Measurements from ENCODE around the gene PDIA5.
"Not testable (repeated sequence)": the region's sequence is repeated elsewhere in the genome, so short reads cannot be mapped to it uniquely, and the experiment has no call there.

PDIA5 gene

DNA sequence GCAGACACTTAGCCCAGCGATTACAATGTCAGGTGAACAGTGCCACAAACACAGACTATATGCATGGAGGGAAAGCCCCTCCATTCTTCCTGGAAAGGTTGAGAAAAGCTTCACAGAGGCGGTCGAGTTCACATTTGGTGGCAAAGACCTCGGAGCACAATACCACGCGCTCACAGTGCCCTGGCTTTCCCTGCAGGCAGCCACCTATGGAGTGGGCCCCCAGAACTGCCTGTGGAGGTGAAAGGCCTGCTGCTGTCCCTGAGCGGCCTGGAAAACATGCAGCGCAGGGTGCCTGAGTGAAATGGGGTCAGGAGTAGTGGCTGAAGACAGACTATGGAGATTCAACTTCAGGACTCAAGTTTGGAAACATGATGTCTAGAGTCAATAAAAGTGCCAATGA, 26.9 kb downstream of the PDIA5 start:
- no peak for DNase-seq (ENCODE audit: low read depth in 2 of 2)

DNA sequence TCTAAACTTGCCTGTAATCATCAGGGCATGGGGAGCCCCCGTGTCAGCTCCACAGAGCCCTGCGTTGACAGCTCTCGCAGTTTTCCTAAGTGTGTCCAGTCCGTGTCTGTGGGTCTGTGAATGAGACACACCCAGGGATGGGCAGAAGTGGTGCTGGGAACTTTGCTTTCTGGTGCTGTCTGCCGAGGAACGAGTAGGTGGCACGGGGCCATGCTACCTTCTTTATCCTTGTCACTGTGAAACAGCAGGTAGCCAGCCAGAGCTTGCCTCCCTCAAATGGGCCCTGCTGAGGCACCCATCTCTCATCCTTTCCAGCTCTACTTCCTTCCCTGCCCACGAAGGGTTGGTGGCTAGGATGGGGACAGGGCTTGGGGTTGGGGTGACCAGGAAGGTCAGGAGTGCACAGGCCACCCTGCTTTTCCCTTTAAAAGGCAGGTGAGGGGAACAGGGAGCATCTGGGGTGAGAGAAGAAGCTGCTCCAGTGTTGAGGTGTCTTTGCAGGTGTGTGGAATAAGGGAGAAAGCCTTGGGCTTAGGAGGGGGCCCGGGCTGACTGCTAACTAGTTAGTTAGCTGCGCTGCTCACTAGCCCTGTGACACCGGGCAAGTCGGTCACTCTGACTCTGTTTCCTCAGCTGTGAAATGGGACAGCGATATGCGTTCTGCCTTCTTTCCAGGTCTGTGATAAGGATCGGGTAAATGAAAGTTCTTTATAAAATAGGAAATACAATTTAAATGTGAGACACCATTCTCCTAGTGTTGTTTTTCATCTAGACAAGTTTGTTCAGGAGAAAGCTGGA, 27.9 kb downstream of the PDIA5 start:
- no peak for DNase-seq (ENCODE audit: low read depth in 2 of 2)

DNA sequence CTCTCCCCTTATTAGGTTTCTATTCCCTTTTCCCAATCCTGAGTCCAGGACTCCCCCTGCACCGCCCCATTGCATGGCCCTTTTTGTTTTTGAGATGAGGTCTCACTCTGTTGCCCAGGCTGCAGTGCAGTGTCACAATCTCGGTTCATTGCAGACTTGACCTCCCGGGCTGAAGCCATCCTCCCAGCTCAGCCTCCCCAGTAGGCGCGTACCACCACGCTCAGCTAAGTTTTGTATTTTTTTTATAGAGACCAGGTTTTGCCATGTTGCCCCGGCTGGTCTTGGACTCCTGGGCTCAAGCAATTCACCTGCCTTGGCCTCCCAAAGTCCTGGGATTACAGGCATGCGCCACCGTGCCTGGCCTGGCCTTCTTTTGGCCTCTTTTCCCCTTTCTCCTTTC, 29.3 kb downstream of the PDIA5 start:
- DNase-seq (ENCODE audit: low read depth in 2 of 2) = no peak

DNA sequence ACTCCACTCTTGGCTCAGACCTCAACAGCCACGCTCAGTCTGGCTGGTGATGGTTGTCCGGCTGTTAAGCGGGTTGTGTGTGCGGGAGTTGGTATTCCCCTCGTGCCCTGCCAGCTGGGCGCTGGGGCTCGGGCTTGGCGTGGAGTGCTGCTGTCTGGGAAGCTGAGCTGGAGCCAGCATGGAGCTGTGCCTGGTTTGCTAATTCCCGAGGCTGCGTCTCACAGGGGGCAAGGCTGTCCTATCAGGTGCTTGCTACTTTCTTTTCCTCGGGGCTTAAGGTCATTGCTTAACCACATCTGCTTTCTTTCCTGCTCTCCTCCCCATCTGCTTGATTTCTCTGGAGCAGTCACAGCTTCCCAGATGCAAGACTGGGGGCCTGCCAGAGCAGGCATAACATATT, 29.9 kb downstream of the PDIA5 start:
- DNase-seq (ENCODE audit: low read depth in 2 of 2) = no peak

DNA sequence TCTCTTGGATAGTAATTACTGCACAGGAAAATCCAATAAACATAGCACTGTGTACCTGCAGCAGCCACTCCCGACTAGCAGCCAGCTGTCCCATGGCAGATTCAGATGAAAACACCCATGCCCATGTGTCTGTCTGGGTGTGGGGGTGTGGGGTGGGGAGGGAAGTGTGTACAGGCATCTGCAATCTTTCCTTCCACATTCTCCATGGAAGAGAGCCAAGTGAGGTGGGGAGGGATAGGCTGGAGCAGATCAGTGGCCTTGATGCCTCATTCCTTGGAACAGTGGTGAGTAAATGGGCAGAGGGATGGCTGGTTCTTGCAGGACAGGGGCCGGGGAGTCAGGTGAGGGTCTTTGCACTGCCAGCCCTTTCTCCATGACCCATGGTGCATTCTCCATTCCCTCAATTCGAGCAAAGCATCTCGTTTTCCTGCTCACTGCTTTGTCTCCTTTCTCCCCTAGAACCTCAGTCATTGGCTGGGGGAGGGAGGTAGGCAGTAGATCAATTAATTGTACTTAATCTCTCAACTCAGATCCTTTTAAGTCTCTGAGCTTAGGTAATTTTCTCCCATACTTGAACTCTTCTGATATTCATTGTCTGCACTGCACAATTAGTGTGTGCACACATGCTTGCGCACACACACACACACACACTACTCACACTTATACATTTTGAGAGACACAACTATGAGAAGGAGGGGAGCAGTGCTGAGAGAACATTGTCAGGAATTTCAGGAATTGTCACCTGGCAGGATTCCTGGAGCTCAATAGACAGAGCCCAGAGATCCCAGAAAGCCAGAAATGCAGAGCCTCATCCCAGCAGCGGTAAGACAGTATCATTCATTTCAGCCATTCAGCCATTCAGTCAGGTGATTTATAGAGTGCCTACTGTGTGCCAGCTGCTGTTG, 31.9 kb downstream of the PDIA5 start:
- DNase-seq (ENCODE audit: low read depth in 2 of 2) = no peak

DNA sequence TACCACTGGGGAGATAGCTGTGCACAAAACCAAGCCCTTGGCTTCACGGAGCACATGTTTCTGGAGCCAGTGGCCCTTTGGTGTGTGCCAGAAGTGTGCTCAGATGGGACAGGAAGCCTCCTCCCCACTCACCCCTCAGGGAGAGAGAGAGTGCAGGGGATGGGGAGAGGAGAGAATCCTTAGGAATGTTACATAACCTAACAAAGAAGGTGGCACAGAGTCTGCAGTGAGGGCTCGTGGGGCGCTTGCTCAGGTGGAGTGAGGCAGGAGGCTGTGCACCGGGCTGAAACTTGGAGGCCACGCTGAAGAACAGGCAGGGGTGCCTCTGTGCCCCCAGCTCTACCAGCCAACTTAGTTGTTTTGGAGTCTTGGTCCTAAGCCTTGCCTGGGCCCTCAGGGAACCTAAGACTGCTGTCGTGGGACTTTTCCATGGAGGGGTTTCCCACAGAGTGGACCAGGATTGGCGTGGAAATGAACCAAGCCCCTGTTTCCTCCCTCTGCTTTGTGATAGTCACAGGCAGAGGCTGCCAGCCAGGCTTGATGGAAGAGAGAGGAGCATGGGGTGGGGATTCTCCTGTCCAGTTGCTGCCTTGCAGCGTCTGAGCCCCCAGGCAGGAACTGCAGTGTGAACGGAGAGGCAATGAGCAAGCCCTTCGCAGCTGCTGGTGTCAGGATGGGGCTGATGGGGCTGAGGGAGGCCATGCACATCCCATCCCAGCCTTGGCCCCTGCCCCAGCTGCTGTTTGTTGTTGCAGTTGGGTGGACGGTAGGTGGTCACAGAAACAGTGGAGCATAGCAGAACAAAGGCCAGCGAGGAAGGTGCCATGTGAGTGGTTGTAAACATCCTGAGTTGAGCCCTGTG, 32.7 kb downstream of the PDIA5 start:
- no peak for DNase-seq (ENCODE audit: low read depth in 2 of 2)

DNA sequence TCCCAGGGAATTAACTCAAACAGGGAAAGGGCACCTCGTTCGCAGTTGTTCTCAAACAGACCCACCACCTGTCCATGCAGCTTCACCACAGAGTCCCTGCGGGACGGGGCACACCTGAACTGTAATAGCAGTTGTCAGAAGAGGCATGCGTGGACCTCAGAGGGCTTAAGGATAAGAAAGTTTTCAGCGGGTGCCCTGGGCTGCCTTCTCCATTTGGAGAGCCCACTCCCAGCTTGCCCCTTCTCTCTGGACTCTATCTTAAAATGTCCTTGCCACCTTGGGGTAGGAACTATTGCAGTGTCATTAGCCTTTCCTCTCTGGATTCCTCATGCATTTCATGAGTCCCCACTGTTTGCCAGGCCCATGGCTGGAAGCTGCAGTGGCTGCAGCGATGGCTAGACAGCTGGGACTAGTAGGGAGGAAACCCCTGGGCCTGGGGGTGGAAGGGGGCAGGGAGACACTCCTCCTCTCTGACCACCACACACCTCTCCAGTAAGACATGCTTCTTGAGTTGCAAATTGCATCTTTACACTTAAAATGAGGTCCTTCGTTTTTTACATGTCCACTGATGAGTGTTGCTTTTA, 33.5 kb downstream of the PDIA5 start:
- DNase-seq (ENCODE audit: low read depth in 2 of 2) = no peak

DNA sequence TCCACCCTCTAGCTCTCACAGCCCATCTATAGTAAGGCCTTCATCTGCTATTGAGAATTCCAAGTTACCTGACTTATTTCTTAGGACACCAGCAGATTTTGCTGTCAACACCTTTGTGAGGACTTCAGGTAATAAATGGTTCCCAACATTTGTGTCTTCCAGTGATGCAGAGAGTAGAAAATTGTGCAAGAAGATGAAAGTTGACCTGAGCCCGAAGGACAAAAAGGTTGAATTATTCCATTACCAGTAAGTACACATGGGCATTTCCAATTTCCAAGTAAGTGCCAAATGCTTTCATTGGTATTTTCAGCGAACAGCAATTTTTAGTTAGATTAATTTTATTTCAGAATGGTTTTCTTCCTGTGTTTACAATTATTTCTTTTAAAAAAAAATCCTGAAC, 35.4 kb downstream of the PDIA5 start:
- no peak for DNase-seq (ENCODE audit: low read depth in 2 of 2)

DNA sequence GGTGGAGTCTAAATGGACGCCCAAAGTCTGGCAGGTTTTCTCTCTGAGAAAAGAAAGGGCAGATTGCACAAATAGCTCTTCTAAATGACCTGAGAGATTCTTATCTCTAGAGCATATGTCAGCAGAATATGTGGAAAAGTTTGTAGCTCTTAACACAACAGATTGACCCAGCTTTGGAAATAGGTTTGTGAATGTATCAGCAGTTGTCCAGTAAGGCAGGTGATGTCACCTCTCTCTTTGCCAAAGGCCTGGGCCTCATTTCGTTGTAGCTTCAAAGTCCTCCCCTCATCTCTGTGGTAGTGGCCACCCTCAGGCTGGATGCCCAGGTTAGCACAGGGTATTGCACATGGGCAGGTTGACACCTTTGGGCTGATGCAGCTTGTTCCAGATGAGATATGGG, 36.0 kb downstream of the PDIA5 start:
- no peak for DNase-seq (ENCODE audit: low read depth in 2 of 2)

DNA sequence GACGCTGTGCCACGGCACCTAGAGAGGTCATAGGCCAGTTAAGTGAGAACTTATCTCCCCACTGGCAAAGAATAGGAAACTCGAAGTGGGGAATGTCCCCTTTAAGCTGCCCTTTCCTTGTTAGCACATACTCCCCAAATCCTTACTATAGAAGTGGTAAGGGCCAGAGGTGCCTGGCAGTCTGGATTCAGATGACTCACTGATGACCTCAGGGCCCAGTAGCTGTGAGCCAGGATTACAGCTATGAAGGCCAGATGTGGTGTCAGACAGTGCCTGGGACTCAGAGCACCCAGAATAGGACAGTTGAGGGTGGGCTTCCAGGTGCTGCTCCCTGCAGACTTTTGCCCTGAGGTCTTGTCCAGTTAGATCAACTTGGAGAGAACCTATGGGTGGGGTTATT, 37.7 kb downstream of the PDIA5 start:
- DNase-seq (ENCODE audit: low read depth in 2 of 2) = no peak

DNA sequence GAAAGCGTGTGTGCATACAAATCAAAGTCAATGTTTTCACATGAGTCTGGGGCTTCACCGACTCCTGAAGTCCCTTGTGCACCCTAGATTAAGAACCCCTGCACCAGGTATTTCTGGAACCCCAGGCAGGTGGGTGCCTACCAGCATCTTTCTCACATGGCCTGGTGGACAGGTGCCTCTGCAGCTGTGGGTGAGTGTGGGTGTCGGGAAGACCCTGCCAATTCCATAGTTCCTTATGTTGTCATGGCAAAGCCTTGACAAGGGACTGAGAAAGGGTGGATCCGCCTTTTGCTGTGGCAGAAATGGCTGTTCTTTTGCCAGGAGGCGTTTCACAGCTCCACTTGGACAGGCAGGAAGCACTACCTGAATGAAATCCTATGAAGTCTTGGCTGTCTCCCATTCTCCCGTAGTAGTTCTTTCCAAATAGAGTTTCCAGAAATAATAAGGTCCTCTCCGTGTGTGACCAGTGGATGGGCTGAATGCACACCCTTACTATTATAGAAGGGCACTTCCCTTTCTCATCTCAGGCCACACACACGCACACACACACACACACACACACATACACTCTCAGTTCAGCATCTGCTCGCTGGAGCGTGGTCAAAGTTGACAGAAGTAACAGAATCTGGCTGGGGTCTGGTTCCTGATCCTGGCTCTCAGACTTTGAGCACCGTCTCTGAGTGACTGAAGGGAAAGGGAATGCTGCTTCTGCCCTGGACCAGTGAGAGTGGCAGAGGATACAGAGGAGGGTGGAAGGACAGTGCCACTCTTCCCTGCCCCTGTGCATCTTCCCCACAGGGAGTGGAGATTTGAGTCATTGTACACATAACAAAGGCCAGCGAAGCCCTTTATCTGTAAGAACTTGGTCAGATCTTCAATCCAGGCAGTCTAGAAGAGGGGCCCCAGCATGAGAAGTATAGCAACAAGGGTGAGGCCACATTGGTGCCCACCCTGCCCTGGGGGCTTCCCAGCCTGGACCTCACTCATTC, 38.7 kb downstream of the PDIA5 start:
- DNase-seq (ENCODE audit: low read depth in 2 of 2) = no peak

DNA sequence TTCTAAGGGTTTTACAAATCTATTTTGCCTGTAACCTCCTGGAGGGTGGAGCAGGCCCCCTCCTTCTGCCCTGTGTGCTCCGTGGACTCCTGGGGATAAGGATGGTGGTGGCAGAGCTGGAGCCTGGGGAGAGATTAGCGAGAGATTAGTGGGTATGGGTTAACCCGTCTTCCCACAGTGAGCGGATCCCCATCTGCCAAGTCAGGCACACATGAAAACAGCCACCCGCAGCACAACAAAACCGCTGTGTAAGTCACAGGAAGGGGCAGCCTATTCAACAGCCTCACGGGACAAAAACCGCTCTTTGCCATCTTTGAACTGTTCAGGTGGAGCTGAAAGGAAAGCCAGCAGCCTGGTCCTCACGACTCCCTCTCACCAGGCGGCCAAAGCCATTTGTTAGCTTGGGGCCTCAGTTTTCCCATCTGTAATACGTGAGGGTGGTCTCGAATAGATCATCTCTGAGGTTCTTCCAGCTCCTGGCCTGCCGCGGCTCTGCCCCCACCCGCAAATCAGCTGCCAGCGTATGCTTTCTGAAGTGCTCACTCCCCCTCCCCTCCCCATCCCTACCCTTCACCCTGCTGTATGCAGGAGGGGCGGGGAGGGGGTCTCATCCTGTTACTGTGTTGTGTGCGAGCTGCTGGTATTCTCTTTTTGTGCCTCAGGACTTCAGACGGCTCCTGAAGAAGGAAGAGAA, 43.6 kb downstream of the PDIA5 start:
- no peak for DNase-seq (ENCODE audit: low read depth in 2 of 2)

DNA sequence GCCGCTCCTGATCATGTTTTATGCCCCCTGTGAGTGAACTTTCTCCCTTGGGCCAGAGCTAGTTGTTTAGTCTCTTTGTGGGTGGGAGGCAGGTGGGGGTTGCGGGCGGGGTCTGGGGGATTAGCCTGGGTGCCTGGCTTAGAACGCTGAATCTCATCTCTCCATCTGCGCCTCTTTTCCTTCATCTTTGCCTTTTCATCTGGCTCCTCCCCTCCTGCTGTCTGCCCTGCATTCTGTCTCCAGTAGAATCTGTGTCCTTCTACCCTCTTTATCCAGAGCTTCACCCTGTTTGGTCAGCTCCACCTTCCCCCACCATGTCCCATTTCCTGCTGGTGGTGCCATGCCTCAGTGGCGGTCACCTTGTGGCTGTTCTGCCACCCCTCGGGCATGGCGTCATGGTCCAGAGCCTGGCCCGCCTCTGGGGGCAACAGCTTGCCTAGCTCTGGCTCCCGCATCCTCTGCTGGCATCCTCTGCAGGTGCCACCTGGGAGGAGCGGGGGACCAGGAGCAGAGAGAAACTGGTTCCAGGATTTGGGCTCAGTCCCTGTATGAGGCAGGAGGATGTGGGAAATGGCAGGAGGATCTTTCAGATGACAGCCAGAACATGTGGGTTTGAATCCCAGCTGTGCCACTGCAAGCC, 44.3 kb downstream of the PDIA5 start:
- no peak for DNase-seq (ENCODE audit: low read depth in 2 of 2)

DNA sequence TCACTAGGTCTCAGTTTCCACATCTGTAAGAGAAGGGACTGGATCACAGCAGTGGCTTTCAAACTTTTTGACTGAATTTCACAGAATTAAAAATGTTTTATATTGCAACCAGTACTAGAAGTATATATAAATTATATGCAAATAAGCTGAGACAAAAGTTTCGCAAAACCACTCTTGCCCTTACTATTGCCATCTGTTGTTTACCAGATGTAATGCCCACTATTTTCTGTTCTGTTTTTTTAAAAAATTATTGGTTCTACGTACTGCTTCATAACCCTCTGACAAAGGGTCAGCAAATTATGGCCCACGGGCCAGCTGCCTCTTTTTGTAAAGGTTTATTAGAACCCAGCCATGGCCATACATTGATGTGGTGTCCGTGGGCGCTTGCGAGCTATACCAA, 44.8 kb downstream of the PDIA5 start:
- no peak for DNase-seq (ENCODE audit: low read depth in 2 of 2)

DNA sequence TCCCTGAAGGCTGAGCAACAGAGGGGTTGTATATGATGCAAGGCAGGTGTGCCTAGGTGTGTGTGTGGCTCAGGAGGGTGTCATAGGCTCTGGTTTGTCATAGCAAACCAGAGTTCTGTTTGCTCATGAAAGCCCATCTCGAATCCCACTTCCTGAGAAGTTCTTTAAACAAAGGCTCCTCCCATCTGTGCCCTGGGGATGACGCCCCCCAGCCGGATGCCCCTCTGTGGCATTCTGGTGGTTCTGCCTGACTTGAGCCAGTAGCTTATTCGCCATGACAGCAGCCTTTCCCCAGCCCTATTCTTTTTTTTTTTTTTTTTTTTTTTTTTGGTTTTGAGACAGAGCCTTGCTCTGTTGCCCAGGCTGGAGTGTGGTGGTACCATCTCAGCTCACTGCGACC, 45.4 kb downstream of the PDIA5 start:
- no peak for DNase-seq (ENCODE audit: low read depth in 2 of 2)

DNA sequence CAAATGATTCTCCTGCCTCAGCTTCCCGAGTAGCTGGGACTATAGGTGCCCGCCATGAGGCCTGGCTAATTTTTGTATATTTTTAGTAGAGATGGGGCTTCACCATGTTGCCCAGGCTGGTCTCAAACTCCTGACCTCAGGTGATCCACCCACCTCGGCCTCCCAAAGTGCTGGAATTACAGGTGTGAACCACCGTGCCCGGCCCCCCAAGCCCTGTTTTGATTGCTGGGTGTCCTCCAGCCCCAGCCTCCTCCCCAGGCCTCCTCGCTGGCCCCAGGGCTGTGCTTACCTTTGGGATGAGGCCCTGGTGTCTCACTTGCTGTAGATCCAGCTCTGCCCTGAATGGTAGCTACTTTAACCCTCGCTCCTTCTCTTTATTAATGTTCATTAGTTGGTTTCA, 45.8 kb downstream of the PDIA5 start:
- not testable (repeated sequence) for DNase-seq (ENCODE audit: low read depth in 2 of 2)

DNA sequence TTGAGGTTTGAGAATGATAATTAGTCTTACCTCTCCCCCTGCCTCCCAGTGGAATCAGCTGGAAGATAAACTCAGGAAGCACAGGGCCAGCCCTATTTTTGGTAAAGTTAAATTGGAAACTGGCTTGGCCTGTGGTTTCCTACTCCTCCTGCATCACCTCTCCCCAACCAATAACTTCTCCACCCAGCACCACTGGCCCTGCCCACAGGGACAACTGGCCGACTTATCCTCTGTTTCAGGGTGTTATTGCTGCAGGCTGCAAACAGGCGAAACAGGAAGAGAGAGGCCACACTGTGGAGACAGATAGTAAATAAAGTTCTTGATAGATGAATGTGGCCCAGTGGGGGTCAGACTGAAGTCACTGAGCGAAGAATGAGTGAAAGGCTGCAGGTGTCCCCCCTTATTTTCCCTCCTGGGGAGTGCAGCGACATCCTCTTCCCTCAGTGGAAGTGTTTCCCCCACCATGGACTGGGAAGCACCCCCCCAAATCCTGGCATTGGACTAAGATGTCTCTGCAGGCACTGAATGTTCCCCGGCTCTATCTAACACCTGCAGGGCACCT, 47.1 kb downstream of the PDIA5 start:
- no peak for DNase-seq (ENCODE audit: low read depth in 2 of 2)

DNA sequence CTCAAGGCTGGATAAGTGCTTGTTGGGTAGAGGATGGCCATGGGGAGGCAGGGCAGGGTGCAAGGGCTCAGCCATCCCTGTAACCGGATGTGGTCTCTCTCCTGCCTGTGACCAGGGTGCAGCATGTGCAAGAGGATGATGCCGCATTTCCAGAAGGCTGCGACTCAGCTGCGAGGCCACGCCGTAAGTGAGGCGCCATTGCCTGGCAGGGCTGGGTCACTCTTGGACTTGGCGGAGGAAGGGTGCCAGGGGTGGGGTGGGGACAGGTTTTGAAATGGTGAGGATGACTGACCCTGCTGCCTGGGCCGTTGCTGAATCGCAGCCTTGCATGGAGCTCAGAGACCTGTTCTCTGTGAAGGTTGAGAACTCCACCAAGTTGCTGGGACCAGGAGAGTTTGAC, 49.3 kb downstream of the PDIA5 start:
- no peak for DNase-seq (ENCODE audit: low read depth in 2 of 2)

DNA sequence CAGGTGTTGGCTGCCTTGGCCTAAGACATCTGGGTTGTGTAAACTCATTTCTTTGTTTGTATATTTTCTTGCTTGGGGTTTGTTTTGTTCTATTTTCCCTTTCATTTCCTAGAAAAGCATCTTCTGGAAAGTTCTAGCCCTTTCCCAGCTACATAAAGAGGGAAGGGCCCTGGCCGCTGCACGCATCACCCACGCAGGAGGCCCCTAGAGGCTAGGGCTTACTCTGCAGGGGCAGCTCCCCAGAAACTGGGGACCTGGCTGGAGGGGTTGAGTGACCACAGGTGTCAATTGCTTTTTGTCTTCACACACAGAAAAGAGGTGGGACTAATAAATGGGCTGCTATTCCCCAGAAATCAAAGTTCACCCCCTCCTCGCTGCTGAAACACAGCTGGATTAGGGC, 52.6 kb downstream of the PDIA5 start:
- DNase-seq (ENCODE audit: low read depth in 2 of 2) = no peak

Data from stimulated activated CD8-positive, alpha-beta memory T cell treated with anti-CD3 and anti-CD28 coated beads, Interleukin-7, amount 100 ng/mL, for 4 hours (primary cell).